ENCODE results near the gene LTO1. TPM values are rescaled to one million over a fixed set of nuclear protein-coding genes. Genes with fewer than 3 reads are reported as not detected.
A peak's percentile ranks its signal among the peaks of the same experiment; 100 is the strongest.

Gene LTO1
- total and polyA plus RNA-seq, 2 of the 13 experiments (the other 11 are each of a cell fraction or from before 2014, with no cell fraction given), result 11.8 to 15.0 TPM

DNA sequence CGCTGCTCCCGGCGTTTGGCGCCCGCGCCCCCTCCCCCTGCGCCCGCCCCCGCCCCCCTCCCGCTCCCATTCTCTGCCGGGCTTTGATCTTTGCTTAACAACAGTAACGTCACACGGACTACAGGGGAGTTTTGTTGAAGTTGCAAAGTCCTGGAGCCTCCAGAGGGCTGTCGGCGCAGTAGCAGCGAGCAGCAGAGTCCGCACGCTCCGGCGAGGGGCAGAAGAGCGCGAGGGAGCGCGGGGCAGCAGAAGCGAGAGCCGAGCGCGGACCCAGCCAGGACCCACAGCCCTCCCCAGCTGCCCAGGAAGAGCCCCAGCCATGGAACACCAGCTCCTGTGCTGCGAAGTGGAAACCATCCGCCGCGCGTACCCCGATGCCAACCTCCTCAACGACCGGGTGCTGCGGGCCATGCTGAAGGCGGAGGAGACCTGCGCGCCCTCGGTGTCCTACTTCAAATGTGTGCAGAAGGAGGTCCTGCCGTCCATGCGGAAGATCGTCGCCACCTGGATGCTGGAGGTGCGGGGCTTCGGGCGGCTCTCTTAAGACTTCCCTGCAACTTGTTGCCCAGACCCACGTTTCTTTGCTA, 34.1 kb downstream of the LTO1 start, which contains the start of gene CCND1 (continued):
- TF ChIP-seq ZSCAN30 (CRISPR knock-in tag; IDR thresholded peaks at IDR 0.05) (0 out of 2 replicates have a peak, but pooled peaks have one; percentile 54), MXI1 (IDR thresholded peaks at IDR 0.05; ENCODE audit: borderline replicate concordance, low read depth, low read length) (no peak), SUZ12 (IDR thresholded peaks at IDR 0.05; ENCODE audit: low read depth, low read length) (no peak), MAFK (conservative IDR thresholded peaks at IDR 0.05 in 1 of 2, IDR thresholded peaks at IDR 0.05 in 1 of 2; ENCODE audit: low read length in 2 of 2) (0 out of 4 replicates have a peak, but pooled peaks of 1 of the 2 experiments have one; percentile 15), FOXJ3 (CRISPR knock-in tag; IDR thresholded peaks at IDR 0.05; ENCODE audit: borderline replicate concordance) (no peak), ZNF652 (CRISPR knock-in tag; IDR thresholded peaks at IDR 0.05; ENCODE audit: borderline replicate concordance, low read depth) (no peak), ZNF234 (CRISPR knock-in tag; conservative IDR thresholded peaks at IDR 0.05) (no peak), ZNF841 (CRISPR knock-in tag; IDR thresholded peaks at IDR 0.05; ENCODE audit: borderline replicate concordance) (no peak), BRD4 (CRISPR knock-in tag; IDR thresholded peaks at IDR 0.05) (no peak; the same call in 1 of the 2 replicates), NFKB2 (CRISPR knock-in tag; IDR thresholded peaks at IDR 0.05; ENCODE audit: borderline replicate concordance) (peak; percentile 47), TARDBP (CRISPR knock-in tag; IDR thresholded peaks at IDR 0.05) (peak; percentile 46; the same call in 1 of the 2 replicates), SMAD1 (CRISPR knock-in tag; IDR thresholded peaks at IDR 0.05; ENCODE audit: borderline replicate concordance, low read depth) (peak; percentile 91; the same call in 1 of the 2 replicates), ZSCAN21 (CRISPR knock-in tag; IDR thresholded peaks at IDR 0.05; ENCODE audit: borderline replicate concordance) (peak; percentile 91), FOXK2 (IDR thresholded peaks at IDR 0.05) (no peak), ZC3H4 (CRISPR knock-in tag; IDR thresholded peaks at IDR 0.05; ENCODE audit: borderline replicate concordance) (no peak), HNF4A (CRISPR knock-in tag; IDR thresholded peaks at IDR 0.05) (peak; percentile 76), ZMYM4 (CRISPR knock-in tag; IDR thresholded peaks at IDR 0.05) (peak; percentile 61), PPARG (CRISPR knock-in tag; conservative IDR thresholded peaks at IDR 0.05) (peak; percentile 51; the same call in 1 of the 2 replicates), MZF1 (CRISPR knock-in tag; IDR thresholded peaks at IDR 0.05; ENCODE audit: borderline replicate concordance) (no peak), PHF20 (CRISPR knock-in tag; IDR thresholded peaks at IDR 0.05) (no peak), NCOA2 (CRISPR knock-in tag; IDR thresholded peaks at IDR 0.05) (peak; percentile 53), ARHGAP35 (CRISPR knock-in tag; IDR thresholded peaks at IDR 0.05; ENCODE audit: borderline replicate concordance) (no peak), MED1 (CRISPR knock-in tag; IDR thresholded peaks at IDR 0.05) (peak; percentile 75), ZNF788 (CRISPR knock-in tag; IDR thresholded peaks at IDR 0.05; ENCODE audit: borderline replicate concordance) (peak; percentile 57; the same call in 1 of the 2 replicates), RBM22 (optimal IDR thresholded peaks at IDR 0.05; ENCODE audit: low read length) (peak; percentile 77)
- TF ChIP-seq, protein P1, sequence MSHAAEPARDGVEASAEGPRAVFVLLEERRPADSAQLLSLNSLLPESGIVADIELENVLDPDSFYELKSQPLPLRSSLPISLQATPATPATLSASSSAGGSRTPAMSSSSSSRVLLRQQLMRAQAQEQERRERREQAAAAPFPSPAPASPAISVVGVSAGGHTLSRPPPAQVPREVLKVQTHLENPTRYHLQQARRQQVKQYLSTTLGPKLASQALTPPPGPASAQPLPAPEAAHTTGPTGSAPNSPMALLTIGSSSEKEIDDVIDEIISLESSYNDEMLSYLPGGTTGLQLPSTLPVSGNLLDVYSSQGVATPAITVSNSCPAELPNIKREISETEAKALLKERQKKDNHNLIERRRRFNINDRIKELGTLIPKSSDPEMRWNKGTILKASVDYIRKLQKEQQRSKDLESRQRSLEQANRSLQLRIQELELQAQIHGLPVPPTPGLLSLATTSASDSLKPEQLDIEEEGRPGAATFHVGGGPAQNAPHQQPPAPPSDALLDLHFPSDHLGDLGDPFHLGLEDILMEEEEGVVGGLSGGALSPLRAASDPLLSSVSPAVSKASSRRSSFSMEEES (CRISPR knock-in tag; IDR thresholded peaks at IDR 0.05), result peak; percentile 23; the same call in 1 of the 2 replicates
- TF ChIP-seq, protein P2, sequence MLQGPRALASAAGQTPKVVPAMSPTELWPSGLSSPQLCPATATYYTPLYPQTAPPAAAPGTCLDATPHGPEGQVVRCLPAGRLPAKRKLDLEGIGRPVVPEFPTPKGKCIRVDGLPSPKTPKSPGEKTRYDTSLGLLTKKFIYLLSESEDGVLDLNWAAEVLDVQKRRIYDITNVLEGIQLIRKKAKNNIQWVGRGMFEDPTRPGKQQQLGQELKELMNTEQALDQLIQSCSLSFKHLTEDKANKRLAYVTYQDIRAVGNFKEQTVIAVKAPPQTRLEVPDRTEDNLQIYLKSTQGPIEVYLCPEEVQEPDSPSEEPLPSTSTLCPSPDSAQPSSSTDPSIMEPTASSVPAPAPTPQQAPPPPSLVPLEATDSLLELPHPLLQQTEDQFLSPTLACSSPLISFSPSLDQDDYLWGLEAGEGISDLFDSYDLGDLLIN (CRISPR knock-in tag; IDR thresholded peaks at IDR 0.05; ENCODE audit: borderline replicate concordance), result no peak
- TF ChIP-seq, protein P3, sequence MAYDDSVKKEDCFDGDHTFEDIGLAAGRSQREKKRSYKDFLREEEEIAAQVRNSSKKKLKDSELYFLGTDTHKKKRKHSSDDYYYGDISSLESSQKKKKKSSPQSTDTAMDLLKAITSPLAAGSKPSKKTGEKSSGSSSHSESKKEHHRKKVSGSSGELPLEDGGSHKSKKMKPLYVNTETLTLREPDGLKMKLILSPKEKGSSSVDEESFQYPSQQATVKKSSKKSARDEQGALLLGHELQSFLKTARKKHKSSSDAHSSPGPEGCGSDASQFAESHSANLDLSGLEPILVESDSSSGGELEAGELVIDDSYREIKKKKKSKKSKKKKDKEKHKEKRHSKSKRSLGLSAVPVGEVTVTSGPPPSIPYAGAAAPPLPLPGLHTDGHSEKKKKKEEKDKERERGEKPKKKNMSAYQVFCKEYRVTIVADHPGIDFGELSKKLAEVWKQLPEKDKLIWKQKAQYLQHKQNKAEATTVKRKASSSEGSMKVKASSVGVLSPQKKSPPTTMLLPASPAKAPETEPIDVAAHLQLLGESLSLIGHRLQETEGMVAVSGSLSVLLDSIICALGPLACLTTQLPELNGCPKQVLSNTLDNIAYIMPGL (CRISPR knock-in tag; IDR thresholded peaks at IDR 0.05; ENCODE audit: borderline replicate concordance in 1 of 2, low read depth in 1 of 2), result peak; percentile 78 to 79

All from HepG2 (cell line).